Astrocyte (in vitro differentiated cells and primary cell): ENCODE data around the gene PTPN22. TPM values are rescaled to one million over a fixed set of nuclear protein-coding genes. Genes with fewer than 3 reads are reported as not detected.

Source experiments
- DNase-seq: peaks from one replicate; pipeline ENCODE4 v3.0.0-alpha.2; 2010; ENCODE audit warnings: low read depth
- FAIRE-seq: peaks from 2 replicates; lab custom pipeline; 2011; peaks lifted over from hg19 to GRCh38; lab: Jason Lieb, UNC
- H2AFZ ChIP-seq: 2 replicates; pipeline ENCODE4 v1.6.0; 2012; ENCODE audit warnings: low read depth, low read length, inconsistent platforms
- H3K27ac ChIP-seq: 2 replicates; pipeline ENCODE4 v1.5.1; 2011; ENCODE audit warnings: low read depth, low read length, inconsistent platforms
- H3K27me3 ChIP-seq: 2 replicates; pipeline ENCODE4 v1.6.0; 2011; ENCODE audit warnings: low read length, inconsistent platforms; ENCODE audit not compliant: insufficient read depth
- H3K36me3 ChIP-seq: 2 replicates; pipeline ENCODE4 v1.5.1; 2011; ENCODE audit warnings: low read length, inconsistent platforms; ENCODE audit not compliant: insufficient read depth
- H3K4me1 ChIP-seq: 2 replicates; pipeline ENCODE4 v1.5.1; 2011; ENCODE audit warnings: low read length, inconsistent platforms; ENCODE audit not compliant: insufficient read depth
- H3K4me2 ChIP-seq: 2 replicates; pipeline ENCODE4 v1.6.0; 2012; ENCODE audit warnings: low read length, inconsistent platforms
- H3K4me3 ChIP-seq: 2 replicates; pipeline ENCODE4 v1.5.1; 2011; ENCODE audit warnings: low read depth, mild to moderate bottlenecking, low read length, inconsistent platforms; ENCODE audit not compliant: insufficient read depth
- H3K79me2 ChIP-seq: 2 replicates; pipeline ENCODE4 v1.6.0; 2012; ENCODE audit warnings: mild to moderate bottlenecking, low read length, inconsistent platforms; ENCODE audit not compliant: insufficient read depth
- H3K9ac ChIP-seq: 2 replicates; pipeline ENCODE4 v1.6.0; 2012; ENCODE audit warnings: mild to moderate bottlenecking, low read length, inconsistent platforms
- H3K9me3 ChIP-seq: 2 replicates; pipeline ENCODE4 v1.5.1; 2012; ENCODE audit warnings: low read depth, mild to moderate bottlenecking, low read length, inconsistent platforms; ENCODE audit not compliant: insufficient read depth
- H4K20me1 ChIP-seq: 2 replicates; pipeline ENCODE4 v1.6.0; 2012; ENCODE audit warnings: low read length, inconsistent platforms; ENCODE audit not compliant: insufficient read depth
- H3K27ac Mint-ChIP-seq: one replicate; pipeline ENCODE4 v1.8.0; 2021; ENCODE audit warnings: mild to moderate bottlenecking, mixed read lengths; ENCODE audit not compliant: unreplicated experiment
- H3K27me3 Mint-ChIP-seq: one replicate; pipeline ENCODE4 v1.8.0; 2021; ENCODE audit warnings: low read depth, mixed read lengths; ENCODE audit not compliant: unreplicated experiment
- H3K36me3 Mint-ChIP-seq: one replicate; pipeline ENCODE4 v1.8.0; 2021; ENCODE audit warnings: low read depth, mixed read lengths; ENCODE audit not compliant: unreplicated experiment
- H3K4me1 Mint-ChIP-seq: one replicate; pipeline ENCODE4 v1.8.0; 2021; ENCODE audit warnings: low read depth, mixed read lengths; ENCODE audit not compliant: unreplicated experiment
- H3K4me3 Mint-ChIP-seq: one replicate; pipeline ENCODE4 v1.8.0; 2021; ENCODE audit warnings: mild to moderate bottlenecking, moderate library complexity, mixed read lengths; ENCODE audit not compliant: unreplicated experiment
- H3K9me3 Mint-ChIP-seq: one replicate; pipeline ENCODE4 v1.8.0; 2021; ENCODE audit warnings: mild to moderate bottlenecking, mixed read lengths; ENCODE audit not compliant: unreplicated experiment
- CTCF ChIP-seq: IDR thresholded peaks from 2 replicates; pipeline ENCODE4 v1.5.1; 2011; ENCODE audit warnings: low read depth, mild to moderate bottlenecking, inconsistent platforms, low read length, moderate library complexity; ENCODE audit not compliant: insufficient read depth
- EZH2 ChIP-seq: IDR thresholded peaks from 2 replicates; pipeline ENCODE4 v1.6.1; 2012; ENCODE audit warnings: mild to moderate bottlenecking, low read length, inconsistent platforms; ENCODE audit not compliant: insufficient read depth
- total RNA-seq: library from RNA; stranded (reverse); gene quantifications from 2 replicates; pipeline ENCODE4 v1.2.1, GENCODE V29; 2021

The PTPN22 gene
- total RNA-seq, 1 donor from 2014 or later = 1.3 TPM

GRCh38 chr1:113858982-113859381, 12.5 kb downstream of the PTPN22 start:
- H3K27ac ChIP-seq = no peak overlapping the region

GRCh38 chr1:113858418-113858817, 13.1 kb downstream of the PTPN22 start:
- H3K36me3 Mint-ChIP-seq = peaks cover 2% of the 10 kb centered on the region

More at GRCh38 chr1:113858982-113859381, 12.5 kb downstream of the PTPN22 start:
- Mint-ChIP-seq H3K4me1 (peaks cover 24% of the 10 kb centered on the region), H3K4me3 (no peak overlapping the region), H3K9me3 (no peaks in the 10 kb centered on the region), H3K27ac (no peak overlapping the region), H3K36me3 (peaks cover 2% of the 10 kb centered on the region), H3K27me3 (peaks cover 3% of the 10 kb centered on the region)
- H2AFZ ChIP-seq = no peak overlapping the region
- no peak for DNase-seq
- H3K4me1 ChIP-seq = peaks cover 16% of the 10 kb centered on the region
- H3K79me2 ChIP-seq = no peaks in the 10 kb centered on the region
- H4K20me1 ChIP-seq = no peaks in the 10 kb centered on the region
- no peak overlapping the region for H3K4me3 ChIP-seq
- no peak overlapping the region for H3K9ac ChIP-seq
- no peaks in the 10 kb centered on the region for H3K9me3 ChIP-seq
- no peak overlapping the region for H3K4me2 ChIP-seq
- H3K27me3 ChIP-seq = no peaks in the 10 kb centered on the region
- no peak for FAIRE-seq
- H3K36me3 ChIP-seq = no peaks in the 10 kb centered on the region
- TF ChIP-seq EZH2 = no peak
- no peak for TF ChIP-seq CTCF

More at GRCh38 chr1:113858418-113858817, 13.1 kb downstream of the PTPN22 start:
- TF ChIP-seq EZH2 (no peak), CTCF (no peak)
- no peaks in the 10 kb centered on the region for H3K79me2 ChIP-seq
- no peaks in the 10 kb centered on the region for H3K27me3 ChIP-seq
- no peak overlapping the region for H3K4me2 ChIP-seq
- H3K9me3 ChIP-seq = no peaks in the 10 kb centered on the region
- no peaks in the 10 kb centered on the region for H4K20me1 ChIP-seq
- peaks cover 16% of the 10 kb centered on the region for H3K4me1 ChIP-seq
- no peak overlapping the region for H3K27ac ChIP-seq
- H2AFZ ChIP-seq = no peak overlapping the region
- FAIRE-seq = no peak
- H3K9ac ChIP-seq = no peak overlapping the region
- peaks cover 24% of the 10 kb centered on the region for H3K4me1 Mint-ChIP-seq
- no peak overlapping the region for H3K4me3 Mint-ChIP-seq
- H3K27me3 Mint-ChIP-seq = peaks cover 1% of the 10 kb centered on the region
- H3K4me3 ChIP-seq = no peak overlapping the region
- H3K27ac Mint-ChIP-seq = no peak overlapping the region
- H3K36me3 ChIP-seq = no peaks in the 10 kb centered on the region
- no peak for DNase-seq
- H3K9me3 Mint-ChIP-seq = no peaks in the 10 kb centered on the region
